Upper lobe of left lung (tissue), 4 donors: ENCODE results near the gene RIC8A.

Source experiments
- CTCF ChIP-seq, 6 experiments: fragments of 450-650 bp in 4 of 6; fragments of 200-600 bp in 2 of 6; sonication (generic) in 2 of 6; IDR thresholded peaks; one replicate each; pipeline ENCODE4 v1.5.1; 2016 to 2019; ENCODE audit warnings: antibody characterized with exemption in 6 of 6
- POLR2A ChIP-seq, 4 donors: fragments of 450-650 bp; IDR thresholded peaks; one replicate each; pipeline ENCODE4 v1.5.1; 2016 to 2017; ENCODE audit warnings: antibody characterized with exemption in 4 of 4, mild to moderate bottlenecking in 2 of 4

GRCh38 chr11:209275-210121 is 2.0 kb downstream of the RIC8A start:
- TF ChIP-seq POLR2A (IDR thresholded peaks at IDR 0.05) (no peak), CTCF (IDR thresholded peaks at IDR 0.05) (no peak)
